Measurements from ENCODE around the gene PLA2G2D.

GRCh38 chr1:20168564-20169491 is 49.5 kb upstream of the PLA2G2D start:
- TF ChIP-seq CTCF (conservative IDR thresholded peaks at IDR 0.05 in 1 of 2, IDR thresholded peaks at IDR 0.05 in 1 of 2; ENCODE audit: low read depth in 1 of 2, low read length in 2 of 2): no peak
- no peak for TF ChIP-seq EZH2 (IDR thresholded peaks at IDR 0.05; ENCODE audit: low read length, missing control alignments)
